Stimulated activated CD4-positive, alpha-beta T cell treated with anti-CD3 and anti-CD28 coated beads, Interleukin-2, amount 100 ng/mL, for 4 hours (primary cell): ENCODE measurements around the gene RUFY3.
A peak's percentile ranks its signal among the peaks of the same experiment; 100 is the strongest.
"Not testable (repeated sequence)": the region's sequence is repeated elsewhere in the genome, so short reads cannot be mapped to it uniquely, and the experiment has no call there.

Source experiments
- DNase-seq: peaks from one replicate; pipeline ENCODE4 v3.0.0-alpha.2; 2020; ENCODE audit warnings: low read depth

RUFY3 gene

DNA sequence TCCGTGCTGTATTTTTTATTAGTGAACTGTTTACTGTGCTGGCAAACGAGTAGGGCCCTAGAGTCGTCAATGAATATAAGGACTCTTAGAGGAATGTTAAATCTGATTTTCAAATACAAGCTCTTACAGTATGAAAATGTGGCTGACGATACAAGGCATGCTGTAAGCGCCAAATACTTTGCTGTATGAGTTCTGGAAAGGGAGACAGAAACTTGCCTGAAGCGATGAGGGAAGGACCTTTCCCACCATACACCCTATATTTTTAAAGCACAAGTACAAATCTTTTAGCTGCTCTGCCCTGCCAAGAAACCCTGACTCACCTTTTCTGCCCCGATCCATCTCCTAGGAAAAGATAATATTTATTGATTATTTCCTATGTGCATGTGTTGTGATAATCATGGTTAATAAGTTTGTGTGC is 15.7 kb upstream of the RUFY3 start:
- DNase-seq: no peak

DNA sequence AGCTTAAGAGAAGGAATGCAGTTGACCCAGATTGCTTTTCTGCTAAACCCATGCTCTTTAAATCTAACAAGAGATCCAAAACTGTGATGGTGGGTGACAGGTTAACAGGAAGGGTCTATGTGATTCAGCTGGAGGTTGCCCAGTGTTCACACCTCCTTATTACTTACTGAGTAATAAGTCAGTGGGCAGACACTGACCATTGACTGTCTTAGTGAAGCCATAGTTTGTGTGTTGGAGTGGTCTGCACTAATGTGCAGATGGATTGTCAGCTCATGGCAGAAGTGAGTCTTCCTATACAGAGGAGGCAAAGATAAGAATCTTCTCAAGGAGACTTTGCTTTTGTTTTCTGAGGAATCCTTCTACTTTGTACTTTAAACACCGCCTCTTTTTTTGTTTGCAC is 15.2 kb upstream of the RUFY3 start:
- DNase-seq: no peak

DNA sequence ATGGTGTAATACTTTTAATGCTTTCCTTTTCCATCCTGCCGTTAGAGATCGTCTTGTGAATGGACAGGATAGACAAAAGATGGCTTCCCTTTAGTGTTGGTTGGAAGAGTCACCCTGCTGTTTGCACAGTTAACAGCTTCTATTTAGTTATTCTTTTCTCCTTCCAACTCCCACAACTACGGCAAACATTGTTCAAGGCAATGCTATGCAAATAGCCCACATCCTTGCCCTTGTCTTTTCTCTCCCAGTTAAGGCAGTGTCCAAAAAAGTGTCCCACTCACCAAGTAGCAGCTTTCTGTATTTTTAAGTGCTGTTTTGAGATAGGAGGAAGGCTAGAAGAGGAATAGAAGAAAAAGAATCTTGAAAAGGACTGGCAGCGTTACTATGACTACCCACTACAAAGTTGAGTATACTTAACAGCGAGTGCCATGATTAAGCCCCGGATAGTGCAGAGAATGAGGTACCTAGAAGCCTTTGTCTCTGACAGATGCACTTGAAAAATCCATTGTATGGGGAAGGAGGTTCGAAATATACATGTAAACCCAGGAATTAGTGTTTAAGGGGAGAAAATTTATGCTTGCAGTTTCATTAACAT is 12.1 kb upstream of the RUFY3 start:
- DNase-seq: no peak

DNA sequence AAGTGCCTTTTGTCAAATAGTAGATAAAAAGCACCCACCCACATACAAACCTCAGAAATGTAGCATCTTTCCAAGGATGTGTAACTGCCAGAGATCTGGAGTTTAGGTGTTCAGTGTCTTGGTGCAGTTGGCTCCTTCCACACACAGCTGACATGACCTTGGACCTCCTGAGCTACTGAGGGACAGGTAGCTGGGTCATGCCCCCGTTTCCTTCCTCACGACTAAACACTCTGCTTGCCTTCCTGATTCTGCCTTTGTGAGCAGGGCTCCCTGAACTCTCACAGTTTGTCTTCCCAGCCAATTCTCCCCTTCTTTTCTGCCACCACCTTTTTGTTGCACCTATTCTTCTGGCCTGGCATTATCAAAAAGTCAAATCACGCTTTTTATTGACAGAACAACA is 10.2 kb upstream of the RUFY3 start:
- DNase-seq: no peak

DNA sequence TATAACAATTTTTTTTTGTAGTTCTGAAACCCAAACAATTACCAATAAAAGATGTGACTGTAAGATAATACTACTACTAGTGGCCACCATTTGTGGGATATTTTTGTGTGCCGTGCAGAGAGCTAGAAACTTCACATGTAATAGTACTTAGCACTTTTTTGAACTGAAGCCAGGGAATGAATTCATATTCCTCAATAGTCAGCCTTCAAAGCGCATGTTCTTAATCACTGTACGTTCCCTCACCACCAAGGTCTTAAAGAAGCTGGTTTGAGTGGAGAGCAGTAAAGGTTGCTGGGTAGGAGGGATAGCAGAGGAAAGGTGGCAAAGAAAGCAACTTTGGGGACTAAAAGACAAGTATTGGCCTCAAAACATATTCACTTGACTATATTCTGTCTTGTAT is 9.6 kb upstream of the RUFY3 start:
- DNase-seq: no peak

DNA sequence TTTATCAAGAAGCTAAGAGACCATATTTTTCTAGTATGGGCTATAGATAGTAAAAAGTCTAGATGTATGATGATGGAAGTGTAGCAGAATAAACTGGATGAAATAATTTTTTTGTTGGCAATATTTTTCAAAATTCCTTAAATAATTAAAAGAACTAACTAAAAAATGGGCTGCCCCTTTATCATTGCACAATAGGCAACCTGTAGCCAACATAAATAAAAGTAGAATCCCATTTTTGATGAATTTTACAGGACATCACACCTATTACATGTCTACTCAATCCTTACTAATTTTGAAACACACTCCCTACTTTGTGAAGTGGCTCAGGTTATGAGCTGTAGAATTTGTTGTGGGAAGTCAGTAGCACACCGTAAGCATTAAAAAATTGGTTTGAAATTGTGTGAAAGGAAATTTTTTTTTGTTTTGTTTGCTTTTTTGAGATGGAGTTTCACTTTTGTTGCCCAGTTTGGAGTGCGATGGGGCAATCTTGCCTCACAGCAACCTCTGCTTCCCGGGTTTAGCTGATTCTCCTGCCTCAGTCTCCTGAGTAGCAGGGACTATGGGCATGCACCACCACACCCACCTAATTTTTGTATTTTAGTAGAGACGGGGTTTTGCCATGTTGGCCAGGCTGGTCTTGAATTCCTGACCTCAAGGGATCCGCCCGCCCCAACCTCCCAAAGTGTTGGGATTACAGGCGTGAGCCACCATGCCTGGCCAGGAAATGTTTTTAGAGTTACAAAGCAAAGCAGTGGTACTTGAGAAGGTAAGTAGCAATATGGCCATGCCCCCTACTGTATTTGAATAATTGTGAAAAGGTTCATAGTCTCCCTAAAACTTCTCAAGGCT is 8.9 kb upstream of the RUFY3 start:
- DNase-seq: no peak

DNA sequence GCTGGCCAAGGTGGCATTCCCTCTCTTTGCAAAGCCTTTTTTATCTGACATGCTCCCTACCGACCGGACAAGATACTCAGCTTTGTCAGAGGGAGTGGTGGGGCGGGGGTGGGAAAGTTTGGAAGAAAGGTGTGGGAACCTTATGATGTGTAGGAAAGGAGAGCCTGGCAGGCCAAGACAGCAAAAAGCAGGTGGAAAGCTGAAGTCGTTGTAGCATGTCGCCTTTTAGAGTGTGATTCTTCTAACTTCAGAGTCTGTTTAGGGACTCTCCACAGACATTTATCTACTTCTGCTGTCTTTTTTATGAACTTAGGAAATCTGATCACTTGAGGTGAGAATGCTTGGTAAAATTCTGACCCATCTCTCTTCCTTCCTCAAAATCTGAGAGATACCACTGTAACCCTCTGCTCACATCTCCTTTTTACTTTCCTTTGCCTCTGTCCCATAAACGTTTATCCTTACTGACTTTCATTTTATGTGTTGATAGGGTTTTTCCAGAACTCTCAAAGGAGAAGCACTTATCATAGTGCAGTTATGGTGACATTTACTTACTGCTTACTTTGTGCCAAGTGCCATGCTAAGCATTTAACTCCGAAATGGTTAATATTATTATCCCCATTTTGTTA is 8.2 kb upstream of the RUFY3 start:
- DNase-seq: no peak

DNA sequence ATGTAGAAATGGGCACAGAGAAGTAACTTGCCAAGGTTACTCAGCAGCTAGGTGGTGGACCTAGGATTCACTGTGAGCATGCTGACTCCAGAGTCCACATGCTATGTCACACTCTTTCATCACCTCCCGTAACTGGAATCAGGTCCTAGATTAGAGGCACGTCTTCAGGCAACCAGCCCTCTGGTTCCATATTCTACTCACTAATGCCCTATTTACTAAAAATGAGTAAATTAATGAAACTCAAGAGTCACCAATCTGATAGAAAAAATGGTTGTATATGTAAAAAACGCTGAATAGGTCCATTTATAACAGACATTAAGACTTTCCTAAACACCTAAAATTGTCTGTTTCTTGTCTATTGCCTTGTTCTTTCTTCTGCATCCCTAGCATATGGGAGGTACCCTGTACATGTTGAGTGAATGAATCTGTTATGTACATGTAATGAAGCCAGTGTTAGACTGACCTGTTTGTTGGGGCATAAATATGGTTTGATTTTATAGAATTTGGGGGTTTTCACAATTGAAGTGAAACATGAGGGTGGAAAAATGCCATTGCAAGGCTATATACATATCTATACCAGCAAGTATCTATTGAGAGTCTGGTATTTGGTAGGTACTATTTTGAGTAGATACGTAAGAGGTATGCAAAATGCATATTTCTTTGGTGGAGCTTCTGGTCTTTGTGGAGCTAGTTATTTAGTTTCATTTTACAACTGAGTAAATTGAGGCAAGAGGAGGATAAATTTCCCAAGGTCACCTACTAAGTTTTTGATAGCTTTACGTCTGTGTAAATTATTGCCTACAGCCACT is 7.5 kb upstream of the RUFY3 start:
- no peak for DNase-seq

DNA sequence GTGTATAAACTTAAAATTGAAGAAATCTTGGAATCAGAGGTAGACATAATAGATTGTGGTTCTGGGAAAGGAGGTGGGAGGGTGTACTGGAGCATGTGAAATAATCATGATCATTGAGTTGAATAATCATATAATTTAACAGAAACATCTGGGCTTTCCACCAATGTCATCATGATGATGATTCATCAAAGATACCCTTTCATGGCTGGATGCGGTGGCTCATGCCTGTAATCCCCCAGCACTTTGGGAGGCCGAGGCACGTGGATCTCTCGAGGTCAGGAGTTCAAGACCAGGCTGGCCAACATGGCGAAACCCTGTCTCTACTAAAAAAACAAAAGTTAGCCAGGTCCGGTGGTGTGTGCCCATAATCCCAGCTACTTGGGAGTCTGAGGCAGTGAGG is 6.7 kb upstream of the RUFY3 start:
- DNase-seq: no peak

DNA sequence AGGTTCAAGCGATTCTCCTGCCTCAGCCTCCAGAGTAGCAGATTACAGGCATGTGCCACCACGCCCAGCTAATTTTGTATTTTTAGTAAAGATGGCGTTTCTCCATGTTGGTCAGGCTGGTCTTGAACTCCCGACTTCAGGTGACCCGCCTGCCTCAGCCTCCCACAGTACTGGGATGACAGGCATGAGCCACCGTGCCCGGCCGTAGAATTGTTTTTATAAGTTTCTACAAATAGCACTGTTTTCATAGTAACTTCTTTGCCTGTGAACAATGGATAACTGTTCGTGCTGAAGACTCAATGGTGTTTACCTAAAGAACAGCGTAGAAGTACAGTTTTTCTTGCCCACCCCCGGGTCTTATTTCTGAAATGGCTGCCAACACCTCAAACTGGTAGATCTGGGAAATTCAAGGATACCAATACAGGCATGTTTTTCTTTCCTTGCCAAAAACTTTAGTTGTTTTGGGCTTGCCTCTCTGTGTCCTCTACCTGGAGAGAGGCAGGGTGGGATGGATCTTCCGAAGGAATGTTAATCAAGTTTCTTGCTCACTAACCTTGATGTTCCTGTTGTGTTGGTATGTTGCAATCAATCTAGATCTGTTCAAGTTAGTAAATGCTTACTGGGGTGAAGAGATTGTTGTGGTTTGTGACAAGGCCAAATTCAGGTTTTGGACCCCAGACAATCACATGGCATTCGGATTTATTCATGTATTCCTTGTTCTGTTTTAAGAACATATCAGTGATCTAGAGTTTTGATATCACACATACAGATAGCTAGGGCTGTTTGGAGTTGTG is 2.8 kb upstream of the RUFY3 start:
- no peak for DNase-seq

DNA sequence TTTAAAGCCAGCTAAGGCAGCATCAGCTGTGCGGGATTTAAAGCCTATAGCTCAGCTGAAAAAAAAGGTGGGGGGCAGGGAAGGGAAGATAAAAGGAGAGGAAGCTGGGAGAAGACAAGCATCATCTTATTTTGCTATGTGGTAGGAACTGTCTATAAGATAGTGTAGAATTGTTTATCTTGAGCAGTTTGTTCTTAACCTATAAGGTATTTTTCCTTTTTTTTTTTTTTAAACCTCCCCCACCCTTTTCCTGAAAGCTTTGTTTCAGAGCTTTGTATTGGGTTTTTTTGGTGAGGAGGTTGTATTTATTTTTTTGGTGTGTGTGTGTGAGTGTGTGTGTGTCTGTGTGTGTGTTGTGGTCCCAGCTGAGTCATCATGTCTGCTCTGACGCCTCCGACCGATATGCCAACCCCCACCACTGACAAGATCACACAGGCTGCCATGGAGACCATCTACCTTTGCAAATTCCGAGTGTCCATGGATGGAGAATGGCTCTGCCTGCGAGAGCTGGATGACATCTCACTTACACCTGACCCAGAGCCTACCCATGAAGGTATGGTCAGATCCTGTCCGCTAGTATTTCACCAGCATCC is 531 bp downstream of the RUFY3 start:
- peak; percentile 38 for DNase-seq

DNA sequence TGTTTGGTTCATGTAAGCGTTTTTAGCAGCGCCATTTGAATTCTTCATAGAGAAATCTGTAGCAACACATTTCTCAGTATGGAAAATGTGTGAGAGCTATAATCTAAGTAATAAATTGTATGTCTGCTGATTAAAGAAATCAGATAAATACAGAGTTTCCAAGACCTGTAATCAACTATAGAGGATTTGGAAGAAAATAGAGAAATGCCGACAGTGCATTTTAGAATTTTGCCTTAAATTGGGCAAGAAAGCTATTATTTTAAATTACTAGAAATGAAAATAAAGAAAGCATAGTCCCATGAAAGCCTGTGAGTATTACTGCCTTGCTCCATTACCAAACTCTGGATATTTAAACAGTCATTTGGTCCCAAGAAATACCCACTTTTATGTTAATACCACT is 2.7 kb downstream of the RUFY3 start:
- DNase-seq: no peak

DNA sequence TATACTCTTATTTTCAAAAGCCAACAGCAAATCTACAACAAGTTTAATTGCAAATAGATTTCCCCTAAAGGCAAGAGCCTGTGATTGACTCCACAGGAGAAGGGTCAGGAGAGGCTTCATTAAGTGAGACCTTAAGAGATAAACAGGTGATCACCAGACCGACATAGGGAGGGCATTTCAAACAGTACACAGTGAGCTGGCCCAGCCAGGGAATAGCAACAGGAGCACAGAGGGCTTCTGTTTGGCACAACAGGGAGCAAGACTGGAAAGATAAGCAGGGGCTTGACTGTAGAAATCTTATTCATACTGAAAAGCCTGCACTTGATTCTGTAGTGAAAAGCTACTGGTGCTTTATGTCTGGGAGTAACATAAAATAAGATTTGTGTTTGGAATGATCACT is 3.9 kb downstream of the RUFY3 start:
- DNase-seq: no peak

DNA sequence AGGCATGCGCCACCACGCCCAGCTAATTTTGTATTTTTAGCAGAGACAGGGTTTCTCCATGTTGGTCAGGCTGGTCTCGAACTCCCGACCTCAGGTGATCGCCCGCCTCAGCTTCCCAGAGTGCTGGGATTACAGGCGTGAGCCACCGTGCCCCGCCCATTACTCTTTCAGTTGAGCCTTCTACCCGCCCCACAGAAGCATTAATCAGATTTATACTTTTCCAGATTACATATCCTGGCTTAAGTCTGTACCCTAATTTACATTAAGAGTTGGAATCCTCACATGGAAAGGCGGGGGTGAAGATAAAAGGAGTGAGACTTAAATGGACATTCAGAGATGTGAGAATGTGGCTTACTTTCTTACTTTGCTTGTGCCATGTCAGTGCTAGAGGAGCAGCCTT is 4.8 kb downstream of the RUFY3 start:
- DNase-seq: not testable (repeated sequence)

DNA sequence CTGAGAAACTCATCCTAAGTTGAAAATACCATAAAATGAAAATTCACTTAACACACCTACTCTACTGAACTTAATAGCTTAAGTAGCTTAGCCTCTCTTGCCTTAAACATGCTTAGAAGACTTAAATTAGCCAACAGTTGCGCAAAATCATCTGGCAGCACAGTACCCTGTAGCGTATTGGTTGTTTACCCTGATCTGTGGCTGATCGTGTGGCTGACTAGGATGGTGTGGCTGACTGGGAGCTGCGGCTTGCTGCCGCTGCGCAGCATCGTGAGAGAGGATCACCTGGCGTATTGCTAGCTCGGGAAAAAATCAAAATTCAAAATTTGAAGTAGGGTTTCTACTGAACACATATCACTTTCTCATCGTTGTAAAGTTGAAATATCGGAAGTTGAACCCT is 6.3 kb downstream of the RUFY3 start:
- DNase-seq: no peak

DNA sequence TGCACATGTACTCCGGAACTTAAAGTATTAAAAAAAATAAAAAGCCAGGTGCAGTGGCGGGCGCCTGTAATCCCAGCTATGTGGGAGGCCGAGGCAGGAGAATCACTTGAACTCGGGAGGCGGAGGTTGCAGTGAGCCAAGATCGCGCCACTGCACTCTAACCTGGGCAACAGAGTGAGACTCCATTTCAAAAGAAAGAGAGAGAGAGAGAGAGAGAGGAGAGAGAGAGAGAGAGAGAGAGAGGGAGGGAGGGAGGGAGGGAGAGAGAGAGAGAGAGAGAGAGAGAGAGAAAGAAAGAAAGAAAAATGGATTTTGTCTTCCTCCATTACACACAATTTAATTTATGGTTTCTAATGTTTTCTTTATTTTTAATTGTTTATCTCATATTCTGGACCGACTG is 11.1 kb downstream of the RUFY3 start:
- not testable (repeated sequence) for DNase-seq

DNA sequence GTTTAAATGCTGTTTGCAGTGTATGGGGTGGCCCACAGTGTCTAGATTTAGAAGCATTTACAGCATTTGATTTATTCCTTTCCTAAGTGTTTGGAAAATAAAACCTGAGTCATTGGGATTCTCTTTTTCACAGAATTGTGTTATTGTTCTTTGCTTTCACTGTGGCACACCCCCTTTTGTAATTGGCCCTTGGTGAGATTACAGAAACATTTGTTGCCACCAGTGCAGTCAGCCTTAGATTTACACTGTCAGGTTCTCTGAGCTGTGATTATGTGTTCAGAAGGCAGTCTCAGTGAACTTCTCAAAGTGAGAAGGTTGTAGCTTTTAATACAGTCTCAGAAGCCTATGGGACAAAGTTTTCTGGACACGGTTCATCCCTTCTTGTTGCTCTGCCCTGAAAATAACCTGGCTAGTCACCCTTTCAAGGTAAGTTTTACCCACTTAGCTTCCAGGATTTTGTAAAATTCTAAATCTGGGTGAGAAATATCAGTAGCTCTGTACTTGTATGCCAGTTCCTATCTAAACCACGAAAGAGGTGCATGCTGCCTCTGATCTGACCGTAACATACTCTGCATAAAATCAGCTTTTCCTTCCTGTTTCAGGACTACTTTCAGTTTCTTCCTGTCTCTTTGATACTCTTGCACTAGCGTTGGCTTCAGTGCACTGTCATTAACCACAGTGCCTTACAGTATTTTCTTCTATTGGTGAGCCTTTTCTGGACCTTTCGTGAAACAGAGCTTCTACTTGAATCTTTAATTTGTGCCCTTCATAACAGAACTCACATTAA is 12.6 kb downstream of the RUFY3 start:
- DNase-seq: no peak

DNA sequence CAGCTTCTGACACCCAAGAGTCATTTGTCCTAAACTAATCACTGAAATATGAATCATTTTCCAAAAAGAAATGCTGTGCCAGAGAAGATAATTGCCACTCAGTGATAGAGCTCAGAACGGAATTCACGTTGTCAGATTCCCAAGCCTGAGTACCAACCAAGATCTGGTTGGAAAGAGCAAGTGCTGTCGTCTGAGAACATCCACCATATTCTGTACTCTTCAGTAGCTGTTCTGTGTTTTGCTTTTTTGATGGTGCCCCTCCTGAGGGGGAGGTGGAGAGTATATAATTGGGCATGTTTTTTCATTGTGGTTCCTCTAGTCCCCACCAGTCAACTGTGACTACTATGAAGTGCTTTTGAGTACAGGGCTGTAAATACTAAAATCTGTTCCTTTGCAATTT is 13.2 kb downstream of the RUFY3 start:
- DNase-seq: no peak

DNA sequence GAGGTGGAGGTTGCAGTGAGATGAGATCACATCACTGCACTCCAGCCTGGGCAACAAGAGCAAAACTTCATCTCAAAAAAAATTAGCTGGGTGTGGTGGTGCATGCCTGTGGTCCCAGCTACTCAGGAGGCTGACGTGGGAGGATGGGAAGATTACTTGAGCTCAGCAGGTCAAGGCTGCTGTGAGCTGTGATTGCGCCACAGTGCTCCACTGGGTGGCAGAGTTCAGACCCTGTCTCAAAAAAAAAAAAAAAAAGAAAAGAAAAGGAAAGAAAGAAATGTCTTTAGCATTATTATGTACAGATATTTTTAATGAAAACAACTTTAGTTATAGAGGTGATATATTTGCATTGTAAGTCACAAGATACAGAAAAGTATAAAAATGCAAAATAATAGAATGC is 14.2 kb downstream of the RUFY3 start:
- not testable (repeated sequence) for DNase-seq

DNA sequence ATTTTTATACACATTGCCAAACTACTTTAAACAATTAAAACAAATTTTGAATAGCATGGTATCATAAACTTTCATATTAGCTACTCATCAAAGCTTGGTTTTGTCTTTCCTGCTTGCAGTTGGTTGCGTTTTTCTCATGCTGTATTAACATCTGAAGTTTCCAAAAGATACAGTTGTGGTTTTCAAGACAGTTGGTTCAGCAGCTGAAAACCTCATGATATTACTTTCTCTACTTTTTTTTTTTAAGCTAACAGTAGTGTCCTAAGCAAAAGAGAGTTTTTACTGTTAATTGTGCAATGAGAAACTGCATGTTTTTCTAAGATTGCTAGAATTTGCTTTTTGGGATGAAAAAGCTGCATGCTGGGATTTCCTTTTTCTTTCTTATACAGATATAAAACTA is 15.2 kb downstream of the RUFY3 start:
- no peak for DNase-seq

DNA sequence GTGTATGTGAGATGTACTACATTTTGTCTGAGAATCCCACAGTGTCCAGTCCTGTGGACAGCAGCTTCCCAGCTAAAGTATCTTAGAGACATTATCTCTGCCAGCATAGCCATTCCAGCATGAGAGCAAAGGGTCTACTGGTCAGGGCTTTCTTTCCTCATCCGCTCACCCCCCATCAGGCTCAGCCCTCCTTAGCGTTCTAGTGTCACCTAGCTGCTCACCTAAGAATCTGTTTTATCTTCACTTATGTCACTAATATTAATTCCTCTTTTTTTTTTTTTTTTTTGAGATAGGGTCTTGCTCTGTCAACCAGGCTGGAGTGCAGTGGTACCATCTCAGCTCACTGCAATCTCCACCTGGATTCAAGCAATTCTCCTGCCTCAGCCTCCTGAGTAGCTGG is 15.6 kb downstream of the RUFY3 start:
- no peak for DNase-seq
